ENCODE measurements around the gene PSME2. TPM values are rescaled to one million over a fixed set of nuclear protein-coding genes. Genes with fewer than 3 reads are reported as not detected.
A peak's percentile ranks its signal among the peaks of the same experiment; 100 is the strongest.

The PSME2 gene
- polyA plus RNA-seq, 2 of the 4 experiments (the other 2 are of a cell fraction), result 137 to 144 TPM

DNA sequence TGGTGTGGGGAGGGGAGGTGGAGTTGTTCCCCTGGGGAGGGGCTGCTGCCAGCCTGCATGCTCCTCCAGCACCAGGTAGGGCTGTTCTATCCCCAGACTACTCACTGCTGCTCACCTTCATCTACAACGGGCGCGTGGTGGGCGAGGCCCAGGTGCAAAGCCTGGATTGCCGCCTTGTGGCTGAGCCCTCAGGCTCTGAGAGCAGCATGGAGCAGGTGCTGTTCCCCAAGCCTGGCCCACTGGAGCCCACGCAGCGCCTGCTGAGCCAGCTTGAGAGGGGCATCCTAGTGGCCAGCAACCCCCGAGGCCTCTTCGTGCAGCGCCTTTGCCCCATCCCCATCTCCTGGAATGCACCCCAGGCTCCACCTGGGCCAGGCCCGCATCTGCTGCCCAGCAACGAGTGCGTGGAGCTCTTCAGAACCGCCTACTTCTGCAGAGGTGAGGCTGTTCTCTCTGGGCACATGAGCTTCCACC is 18.1 kb upstream of the PSME2 start:
- H3K4me2 ChIP-seq, result no peak overlapping the region
- CTCF ChIA-PET, result interaction anchor here (0.7 to 7.0 kb wide), 7 partner anchors 8 to 132 kb away, joined by 3 to 168 read pairs (median 4); partner anchors contain the start of genes EMC9, IPO4, MDP1 and PSME2
- no peak for TF ChIP-seq ESRRA (IDR thresholded peaks at IDR 0.05; ENCODE audit: borderline replicate concordance, low read length)
- TF ChIP-seq, protein P1, sequence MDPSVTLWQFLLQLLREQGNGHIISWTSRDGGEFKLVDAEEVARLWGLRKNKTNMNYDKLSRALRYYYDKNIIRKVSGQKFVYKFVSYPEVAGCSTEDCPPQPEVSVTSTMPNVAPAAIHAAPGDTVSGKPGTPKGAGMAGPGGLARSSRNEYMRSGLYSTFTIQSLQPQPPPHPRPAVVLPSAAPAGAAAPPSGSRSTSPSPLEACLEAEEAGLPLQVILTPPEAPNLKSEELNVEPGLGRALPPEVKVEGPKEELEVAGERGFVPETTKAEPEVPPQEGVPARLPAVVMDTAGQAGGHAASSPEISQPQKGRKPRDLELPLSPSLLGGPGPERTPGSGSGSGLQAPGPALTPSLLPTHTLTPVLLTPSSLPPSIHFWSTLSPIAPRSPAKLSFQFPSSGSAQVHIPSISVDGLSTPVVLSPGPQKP (IDR thresholded peaks at IDR 0.05; ENCODE audit: low read depth, low read length), result no peak
- TF ChIP-seq SMC3 (IDR thresholded peaks at IDR 0.05), result no peak
- TF ChIP-seq CEBPB (IDR thresholded peaks at IDR 0.05), result no peak
- no peak for TF ChIP-seq FOXS1 (CRISPR knock-in tag; IDR thresholded peaks at IDR 0.05)
- no peak for TF ChIP-seq GATA3 (IDR thresholded peaks at IDR 0.05; ENCODE audit: borderline replicate concordance)
- no peak for TF ChIP-seq NFE2L2 (conservative IDR thresholded peaks at IDR 0.05; ENCODE audit: low read length)
- no peak for TF ChIP-seq RNF2 (IDR thresholded peaks at IDR 0.05; ENCODE audit: borderline replicate concordance, low read depth)
- TF ChIP-seq, protein P2, sequence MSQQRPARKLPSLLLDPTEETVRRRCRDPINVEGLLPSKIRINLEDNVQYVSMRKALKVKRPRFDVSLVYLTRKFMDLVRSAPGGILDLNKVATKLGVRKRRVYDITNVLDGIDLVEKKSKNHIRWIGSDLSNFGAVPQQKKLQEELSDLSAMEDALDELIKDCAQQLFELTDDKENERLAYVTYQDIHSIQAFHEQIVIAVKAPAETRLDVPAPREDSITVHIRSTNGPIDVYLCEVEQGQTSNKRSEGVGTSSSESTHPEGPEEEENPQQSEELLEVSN (IDR thresholded peaks at IDR 0.05; ENCODE audit: borderline replicate concordance, low read depth), result no peak
- no peak for TF ChIP-seq TFCP2L1 (CRISPR knock-in tag; IDR thresholded peaks at IDR 0.05)
- no peak for TF ChIP-seq FOSL2 (IDR thresholded peaks at IDR 0.05)
- no peak for TF ChIP-seq FOSL2 (CRISPR knock-in tag; IDR thresholded peaks at IDR 0.05)
- TF ChIP-seq, protein P3, sequence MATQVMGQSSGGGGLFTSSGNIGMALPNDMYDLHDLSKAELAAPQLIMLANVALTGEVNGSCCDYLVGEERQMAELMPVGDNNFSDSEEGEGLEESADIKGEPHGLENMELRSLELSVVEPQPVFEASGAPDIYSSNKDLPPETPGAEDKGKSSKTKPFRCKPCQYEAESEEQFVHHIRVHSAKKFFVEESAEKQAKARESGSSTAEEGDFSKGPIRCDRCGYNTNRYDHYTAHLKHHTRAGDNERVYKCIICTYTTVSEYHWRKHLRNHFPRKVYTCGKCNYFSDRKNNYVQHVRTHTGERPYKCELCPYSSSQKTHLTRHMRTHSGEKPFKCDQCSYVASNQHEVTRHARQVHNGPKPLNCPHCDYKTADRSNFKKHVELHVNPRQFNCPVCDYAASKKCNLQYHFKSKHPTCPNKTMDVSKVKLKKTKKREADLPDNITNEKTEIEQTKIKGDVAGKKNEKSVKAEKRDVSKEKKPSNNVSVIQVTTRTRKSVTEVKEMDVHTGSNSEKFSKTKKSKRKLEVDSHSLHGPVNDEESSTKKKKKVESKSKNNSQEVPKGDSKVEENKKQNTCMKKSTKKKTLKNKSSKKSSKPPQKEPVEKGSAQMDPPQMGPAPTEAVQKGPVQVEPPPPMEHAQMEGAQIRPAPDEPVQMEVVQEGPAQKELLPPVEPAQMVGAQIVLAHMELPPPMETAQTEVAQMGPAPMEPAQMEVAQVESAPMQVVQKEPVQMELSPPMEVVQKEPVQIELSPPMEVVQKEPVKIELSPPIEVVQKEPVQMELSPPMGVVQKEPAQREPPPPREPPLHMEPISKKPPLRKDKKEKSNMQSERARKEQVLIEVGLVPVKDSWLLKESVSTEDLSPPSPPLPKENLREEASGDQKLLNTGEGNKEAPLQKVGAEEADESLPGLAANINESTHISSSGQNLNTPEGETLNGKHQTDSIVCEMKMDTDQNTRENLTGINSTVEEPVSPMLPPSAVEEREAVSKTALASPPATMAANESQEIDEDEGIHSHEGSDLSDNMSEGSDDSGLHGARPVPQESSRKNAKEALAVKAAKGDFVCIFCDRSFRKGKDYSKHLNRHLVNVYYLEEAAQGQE (IDR thresholded peaks at IDR 0.05), result no peak
- TF ChIP-seq, protein P4, sequence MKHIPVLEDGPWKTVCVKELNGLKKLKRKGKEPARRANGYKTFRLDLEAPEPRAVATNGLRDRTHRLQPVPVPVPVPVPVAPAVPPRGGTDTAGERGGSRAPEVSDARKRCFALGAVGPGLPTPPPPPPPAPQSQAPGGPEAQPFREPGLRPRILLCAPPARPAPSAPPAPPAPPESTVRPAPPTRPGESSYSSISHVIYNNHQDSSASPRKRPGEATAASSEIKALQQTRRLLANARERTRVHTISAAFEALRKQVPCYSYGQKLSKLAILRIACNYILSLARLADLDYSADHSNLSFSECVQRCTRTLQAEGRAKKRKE (CRISPR knock-in tag; IDR thresholded peaks at IDR 0.05; ENCODE audit: low read depth), result no peak
- H3K27ac ChIP-seq, result no peak overlapping the region
- H3K4me3 ChIP-seq, result no peak overlapping the region
- WGBS (ENCODE audit: missing lambda C conversion rate), result 92% methylated on average over 6 of the region's 14 CpGs
- DNase-seq (ENCODE audit: low read depth in 1 of 2, low spot score in 1 of 2) (no peak), FAIRE-seq (no peak), ATAC-seq (no peak)
- no peaks in the 10 kb centered on the region for H3K9me3 ChIP-seq
- POLR2A ChIA-PET, result interaction anchor here (0.6 kb wide), 1 partner anchor 158 kb away, joined by 5 read pairs; no protein-coding TSS in a partner anchor
- H3K4me1 ChIP-seq, result peaks cover 25% of the 10 kb centered on the region

DNA sequence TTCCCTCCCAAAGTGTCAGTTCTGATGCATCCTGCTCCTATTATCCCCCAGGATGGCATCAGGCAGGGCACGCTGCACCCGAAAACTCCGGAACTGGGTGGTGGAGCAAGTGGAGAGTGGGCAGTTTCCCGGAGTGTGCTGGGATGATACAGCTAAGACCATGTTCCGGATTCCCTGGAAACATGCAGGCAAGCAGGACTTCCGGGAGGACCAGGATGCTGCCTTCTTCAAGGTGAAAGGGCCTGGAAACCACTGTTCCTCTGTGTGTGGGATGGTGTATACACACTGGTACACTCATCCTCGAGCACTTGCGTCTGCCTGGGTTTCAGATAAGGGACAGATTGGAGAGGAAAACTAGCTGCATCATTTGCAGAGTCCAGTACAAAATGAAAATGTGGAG is 15.7 kb upstream of the PSME2 start:
- Histone ChIP-seq H3K9me3 (no peaks in the 10 kb centered on the region), H3K4me2 (peak overlapping the region; percentile 92), H3K27ac (peak overlapping the region; percentile 86 to 91; a peak in 5 of 6 replicates), H3K4me3 (no peak overlapping the region; the same call in 2 of the 3 replicates), H3K4me1 (peaks cover 25% of the 10 kb centered on the region)
- DNase-seq (ENCODE audit: low read depth in 1 of 2, low spot score in 1 of 2) (no peak), ATAC-seq (no peak), FAIRE-seq (no peak)
- no peak for TF ChIP-seq CBX2 (IDR thresholded peaks at IDR 0.05; ENCODE audit: borderline replicate concordance, low read depth)
- no peak for TF ChIP-seq ESRRA (IDR thresholded peaks at IDR 0.05; ENCODE audit: borderline replicate concordance, low read length)
- TF ChIP-seq RFX5 (IDR thresholded peaks at IDR 0.05), result no peak
- no peak for TF ChIP-seq POLR2A (IDR thresholded peaks at IDR 0.05; ENCODE audit: low read length)
- no peak for TF ChIP-seq JUN (IDR thresholded peaks at IDR 0.05)
- TF ChIP-seq, protein P4 (CRISPR knock-in tag; IDR thresholded peaks at IDR 0.05; ENCODE audit: low read depth), result no peak
- TF ChIP-seq, protein P5, sequence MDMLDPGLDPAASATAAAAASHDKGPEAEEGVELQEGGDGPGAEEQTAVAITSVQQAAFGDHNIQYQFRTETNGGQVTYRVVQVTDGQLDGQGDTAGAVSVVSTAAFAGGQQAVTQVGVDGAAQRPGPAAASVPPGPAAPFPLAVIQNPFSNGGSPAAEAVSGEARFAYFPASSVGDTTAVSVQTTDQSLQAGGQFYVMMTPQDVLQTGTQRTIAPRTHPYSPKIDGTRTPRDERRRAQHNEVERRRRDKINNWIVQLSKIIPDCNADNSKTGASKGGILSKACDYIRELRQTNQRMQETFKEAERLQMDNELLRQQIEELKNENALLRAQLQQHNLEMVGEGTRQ (IDR thresholded peaks at IDR 0.05), result no peak
- TF ChIP-seq, protein P2 (IDR thresholded peaks at IDR 0.05; ENCODE audit: borderline replicate concordance, low read depth), result no peak
- TF ChIP-seq, protein P6, sequence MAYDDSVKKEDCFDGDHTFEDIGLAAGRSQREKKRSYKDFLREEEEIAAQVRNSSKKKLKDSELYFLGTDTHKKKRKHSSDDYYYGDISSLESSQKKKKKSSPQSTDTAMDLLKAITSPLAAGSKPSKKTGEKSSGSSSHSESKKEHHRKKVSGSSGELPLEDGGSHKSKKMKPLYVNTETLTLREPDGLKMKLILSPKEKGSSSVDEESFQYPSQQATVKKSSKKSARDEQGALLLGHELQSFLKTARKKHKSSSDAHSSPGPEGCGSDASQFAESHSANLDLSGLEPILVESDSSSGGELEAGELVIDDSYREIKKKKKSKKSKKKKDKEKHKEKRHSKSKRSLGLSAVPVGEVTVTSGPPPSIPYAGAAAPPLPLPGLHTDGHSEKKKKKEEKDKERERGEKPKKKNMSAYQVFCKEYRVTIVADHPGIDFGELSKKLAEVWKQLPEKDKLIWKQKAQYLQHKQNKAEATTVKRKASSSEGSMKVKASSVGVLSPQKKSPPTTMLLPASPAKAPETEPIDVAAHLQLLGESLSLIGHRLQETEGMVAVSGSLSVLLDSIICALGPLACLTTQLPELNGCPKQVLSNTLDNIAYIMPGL (CRISPR knock-in tag; IDR thresholded peaks at IDR 0.05; ENCODE audit: borderline replicate concordance), result no peak
- TF ChIP-seq CEBPB (IDR thresholded peaks at IDR 0.05), result no peak
- TF ChIP-seq, protein P7, sequence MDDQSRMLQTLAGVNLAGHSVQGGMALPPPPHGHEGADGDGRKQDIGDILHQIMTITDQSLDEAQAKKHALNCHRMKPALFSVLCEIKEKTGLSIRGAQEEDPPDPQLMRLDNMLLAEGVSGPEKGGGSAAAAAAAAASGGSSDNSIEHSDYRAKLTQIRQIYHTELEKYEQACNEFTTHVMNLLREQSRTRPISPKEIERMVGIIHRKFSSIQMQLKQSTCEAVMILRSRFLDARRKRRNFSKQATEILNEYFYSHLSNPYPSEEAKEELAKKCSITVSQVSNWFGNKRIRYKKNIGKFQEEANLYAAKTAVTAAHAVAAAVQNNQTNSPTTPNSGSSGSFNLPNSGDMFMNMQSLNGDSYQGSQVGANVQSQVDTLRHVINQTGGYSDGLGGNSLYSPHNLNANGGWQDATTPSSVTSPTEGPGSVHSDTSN (IDR thresholded peaks at IDR 0.05), result no peak
- TF ChIP-seq MYC (IDR thresholded peaks at IDR 0.05; ENCODE audit: borderline replicate concordance, low read length), result no peak
- no peak for TF ChIP-seq ZNF302 (CRISPR knock-in tag; IDR thresholded peaks at IDR 0.05)
- no peak for TF ChIP-seq GATA3 (IDR thresholded peaks at IDR 0.05; ENCODE audit: borderline replicate concordance)
- POLR2A ChIA-PET, result interaction anchor here (1.1 to 2.4 kb wide), 3 partner anchors 21 to 48 kb away, joined by 4 to 16 read pairs (median 13); partner anchors contain the start of genes DCAF11, EMC9, NRL and PSME1
- CTCF ChIA-PET, result interaction anchor here (0.8 to 7.0 kb wide), 14 partner anchors 8 to 126 kb away, joined by 3 to 168 read pairs (median 29); partner anchors contain the start of genes DCAF11, EMC9, NRL and PCK2
- 87% methylated on average over 8 of the region's 8 CpGs for WGBS (ENCODE audit: missing lambda C conversion rate)
